GM10847 (cell line): ENCODE measurements around the gene PRKAG1.

Experiments
- POLR2A ChIP-seq: IDR thresholded peaks from 2 replicates; pipeline ENCODE4 v1.6.1; 2011; ENCODE audit not compliant: insufficient read length; ENCODE audit errors: extremely low read depth

Gene PRKAG1

DNA sequence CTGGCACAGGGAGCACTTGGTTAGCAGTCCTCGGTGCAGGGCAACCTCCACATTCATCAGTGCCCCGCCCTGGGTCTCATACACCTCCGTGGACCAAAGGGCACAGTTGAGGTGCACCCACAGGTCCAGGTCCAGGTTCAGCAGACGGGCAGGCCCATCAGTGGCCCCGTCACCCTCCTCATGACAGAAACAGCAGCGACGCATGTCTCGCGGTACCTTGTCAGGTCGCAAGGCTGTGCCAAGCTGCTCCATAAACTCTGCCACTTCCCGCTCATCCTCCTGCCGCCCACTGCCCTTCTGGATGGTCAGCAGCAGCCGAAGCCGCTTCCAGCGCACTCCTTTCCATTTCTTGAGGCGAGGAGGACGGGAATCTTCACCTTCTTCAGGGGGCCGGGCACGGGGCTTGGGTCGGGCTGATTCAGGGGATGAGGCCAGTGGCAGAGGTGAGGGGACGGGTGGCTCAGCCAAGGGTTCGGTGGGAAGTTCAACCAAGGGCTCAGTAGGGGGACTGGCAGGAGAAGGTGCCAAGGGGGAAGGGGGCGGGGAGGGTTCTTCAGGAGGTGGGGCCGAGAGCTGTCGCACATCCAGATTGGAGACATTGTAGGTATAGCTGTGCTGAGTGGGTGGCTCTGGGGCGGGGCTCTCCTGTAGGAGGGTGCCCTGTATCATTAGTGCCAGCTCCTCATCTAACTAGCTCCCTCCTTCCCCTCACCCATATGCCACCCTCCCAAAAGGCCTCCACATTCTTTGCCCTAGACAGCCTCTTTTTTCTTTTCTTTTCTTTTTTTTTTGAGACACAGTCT lies 8.3 kb upstream of the PRKAG1 start:
- TF ChIP-seq POLR2A: no peak

DNA sequence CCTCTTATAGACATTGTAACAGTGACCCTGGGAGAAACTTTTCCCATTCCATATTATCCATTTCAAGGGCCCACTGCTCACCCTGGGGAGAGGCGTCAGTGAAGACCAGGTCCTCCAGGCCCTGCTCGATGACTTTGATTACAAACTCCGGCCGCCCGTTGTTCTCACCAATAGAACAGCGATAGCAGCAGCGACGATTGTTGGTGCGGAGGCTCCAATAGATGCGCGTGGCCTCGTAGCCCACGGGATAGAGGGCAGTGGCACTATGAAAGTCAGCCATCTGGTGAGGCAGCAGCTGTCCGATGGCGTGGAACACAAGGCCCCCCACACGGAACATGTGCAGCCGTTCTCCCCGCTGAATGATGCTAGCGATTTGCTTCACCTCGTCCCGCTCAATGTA lies 7.5 kb upstream of the PRKAG1 start:
- TF ChIP-seq POLR2A: no peak

DNA sequence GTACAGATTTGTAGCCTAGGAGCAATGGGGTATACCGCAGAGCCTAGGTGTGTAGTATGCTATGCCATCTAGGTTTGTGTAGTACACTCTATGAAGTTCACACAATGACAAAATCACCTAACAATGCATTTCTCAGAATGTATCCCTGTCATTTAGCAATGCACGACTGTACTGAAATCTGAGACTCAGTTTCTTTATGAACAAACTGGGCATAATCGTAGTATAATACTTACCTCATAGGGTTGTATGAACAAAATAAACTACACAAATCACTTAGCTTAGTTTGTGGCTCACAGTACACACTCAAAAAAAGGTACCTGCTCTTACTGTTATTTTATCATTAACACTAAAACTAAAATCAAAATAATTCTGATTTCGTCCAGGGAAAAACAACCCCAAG lies 6.9 kb upstream of the PRKAG1 start:
- TF ChIP-seq POLR2A: no peak

DNA sequence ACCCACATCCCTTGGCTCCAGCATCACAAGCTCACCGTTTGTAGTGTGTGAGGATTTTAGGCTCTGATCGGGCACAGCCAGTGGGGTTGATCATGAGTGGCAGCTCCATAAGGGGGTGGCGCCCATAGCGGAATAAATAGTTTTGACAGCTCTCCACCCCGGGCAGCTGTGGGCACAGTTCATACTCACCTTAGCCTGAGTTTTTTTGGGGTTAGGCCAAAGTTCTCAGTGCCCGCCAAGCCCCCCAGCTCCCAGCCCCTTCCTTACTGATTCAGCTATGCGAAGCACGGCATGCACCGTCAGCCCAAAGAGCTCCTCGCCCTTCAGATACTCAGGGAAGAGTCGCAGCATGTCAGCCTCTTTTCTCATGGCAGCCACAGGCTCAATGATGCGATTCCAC lies 6.0 kb upstream of the PRKAG1 start:
- no peak for TF ChIP-seq POLR2A

DNA sequence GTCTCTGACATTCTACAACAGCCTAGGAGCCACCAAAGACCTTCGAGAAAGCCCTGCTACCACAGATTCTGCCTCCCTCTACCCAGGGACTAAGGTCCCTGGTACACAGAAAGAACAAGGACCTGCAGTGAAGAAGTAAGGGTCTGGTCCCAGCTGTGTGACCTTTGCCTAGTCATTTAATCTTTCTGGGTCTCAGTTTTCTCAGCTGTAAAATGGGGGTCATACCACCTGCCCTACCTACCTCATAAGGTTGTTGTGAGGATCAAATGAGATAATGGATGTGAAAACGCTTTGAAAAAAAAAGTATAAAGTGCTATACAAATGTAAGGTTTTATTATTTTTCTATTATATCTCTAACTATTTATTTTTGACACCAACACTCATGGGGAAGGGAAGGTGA lies 5.2 kb upstream of the PRKAG1 start:
- TF ChIP-seq POLR2A: no peak

DNA sequence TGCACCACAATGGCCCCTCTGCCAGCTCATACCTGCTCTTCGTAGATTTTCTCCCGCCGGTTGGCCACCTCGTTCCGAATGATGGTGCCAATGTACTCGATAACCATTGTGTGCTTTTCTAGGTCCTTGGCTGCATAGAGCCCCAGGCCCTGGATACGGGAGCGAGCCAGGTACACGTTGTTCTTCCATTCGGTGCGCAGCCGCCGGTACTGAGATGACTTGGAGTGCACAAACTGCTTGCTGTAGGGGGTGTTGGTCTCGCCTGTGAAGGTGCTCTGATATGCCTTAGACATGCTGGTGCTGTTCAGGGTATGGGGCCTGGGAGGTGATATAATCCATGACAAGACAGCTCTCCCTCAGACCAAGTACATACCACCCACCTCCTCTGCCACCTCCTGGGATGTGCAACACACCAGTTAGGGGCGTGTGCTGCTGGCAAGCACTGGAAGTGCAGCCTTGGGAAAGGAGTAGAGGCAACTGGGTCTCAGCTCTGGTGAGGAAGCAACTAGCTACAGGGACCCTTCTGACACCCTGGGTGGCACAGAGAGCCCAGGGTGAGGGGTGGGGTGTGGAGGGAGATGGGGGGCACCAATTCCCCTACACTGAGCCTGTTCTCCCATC lies 4.1 kb upstream of the PRKAG1 start:
- TF ChIP-seq POLR2A: no peak

DNA sequence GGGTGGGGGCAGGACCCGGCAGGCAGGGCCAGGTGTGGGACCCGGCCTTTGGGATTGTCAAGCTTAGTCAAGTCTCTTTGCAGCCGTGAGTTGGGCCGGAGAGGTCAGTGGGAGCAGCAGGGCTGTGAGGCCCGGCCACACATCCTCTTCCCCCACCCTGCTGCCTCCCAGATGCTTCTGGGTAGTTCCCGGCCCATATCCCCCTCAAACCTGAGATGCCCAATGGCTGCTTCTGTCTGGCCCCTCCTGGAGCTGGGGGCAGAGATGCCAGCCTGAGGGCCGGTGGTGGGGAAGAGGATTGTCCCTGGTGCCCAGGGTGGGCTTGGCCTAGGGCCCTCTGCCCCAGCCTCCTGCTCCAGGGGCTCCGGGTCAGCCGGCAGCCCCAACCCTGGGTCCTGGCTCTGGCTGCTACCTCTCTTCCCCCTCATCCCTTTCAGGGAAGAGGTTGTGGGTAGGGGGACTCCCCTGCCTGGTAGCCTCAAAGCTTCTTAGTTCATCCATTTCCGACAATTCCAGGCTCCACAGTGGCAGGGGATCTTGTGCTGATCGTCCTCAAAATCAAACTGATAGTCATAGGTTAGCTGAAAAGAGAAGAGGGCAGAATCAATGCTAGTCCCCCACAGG lies 2.8 kb upstream of the PRKAG1 start:
- TF ChIP-seq POLR2A: no peak

DNA sequence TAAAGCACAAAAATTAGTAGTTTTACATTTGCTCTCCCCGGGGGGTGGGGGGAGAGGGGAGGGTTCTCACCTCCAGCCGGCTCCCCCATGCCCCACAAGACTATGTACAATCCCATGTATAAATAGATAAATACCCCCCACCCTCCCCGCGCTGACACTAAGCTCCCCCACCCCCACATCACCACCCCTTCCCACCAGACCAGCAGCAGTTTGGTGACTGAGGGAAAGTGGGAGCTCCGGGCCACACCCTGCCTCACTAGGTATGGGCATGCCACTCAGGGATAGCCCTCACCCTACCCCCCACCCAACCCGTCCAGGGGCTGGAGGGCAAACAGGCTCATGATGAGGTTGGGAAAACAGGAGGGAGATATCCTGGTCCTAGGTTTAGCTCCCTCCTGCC lies 1.9 kb upstream of the PRKAG1 start:
- no peak for TF ChIP-seq POLR2A

DNA sequence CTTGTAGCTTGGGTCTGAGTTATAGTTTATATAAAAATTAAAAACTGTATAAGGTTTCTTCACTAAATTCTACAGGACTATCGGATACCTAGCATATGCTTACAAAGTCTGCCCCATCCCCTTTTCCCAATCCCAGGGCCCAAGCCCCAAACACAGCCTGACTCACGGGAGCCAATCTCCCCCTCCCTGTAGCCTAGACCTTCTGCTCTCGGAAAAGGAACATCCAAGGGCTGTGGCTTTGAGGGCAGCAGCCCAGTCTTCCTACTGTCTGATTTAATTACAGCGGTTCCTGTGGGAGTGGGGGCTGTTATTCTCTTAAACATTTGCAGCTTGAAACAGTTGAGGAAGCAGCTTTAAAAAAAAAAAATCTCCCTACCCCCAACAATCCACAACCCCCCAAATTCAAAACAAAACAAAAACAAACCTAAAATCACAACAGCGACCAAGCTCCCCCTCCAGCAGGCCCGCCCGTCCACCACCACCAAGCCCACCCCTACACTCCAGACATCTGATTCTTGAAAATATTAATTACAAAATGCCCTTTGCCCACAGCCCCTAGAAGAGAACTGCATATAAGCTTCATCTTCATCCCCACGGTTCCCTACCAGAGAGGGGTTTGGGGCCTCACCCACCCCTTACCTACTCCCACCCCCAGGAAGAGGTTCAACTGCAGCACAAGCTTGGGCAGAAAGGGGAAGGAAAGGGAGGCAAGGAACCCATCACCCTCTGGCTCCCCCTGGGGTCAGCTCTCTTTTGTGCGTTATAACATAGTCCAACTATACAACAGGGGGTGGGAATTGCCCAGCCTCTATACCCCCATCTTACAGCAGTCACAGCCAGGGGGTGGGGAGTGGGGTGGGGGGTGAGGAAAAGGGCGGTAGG lies 1.1 kb upstream of the PRKAG1 start:
- no peak for TF ChIP-seq POLR2A

DNA sequence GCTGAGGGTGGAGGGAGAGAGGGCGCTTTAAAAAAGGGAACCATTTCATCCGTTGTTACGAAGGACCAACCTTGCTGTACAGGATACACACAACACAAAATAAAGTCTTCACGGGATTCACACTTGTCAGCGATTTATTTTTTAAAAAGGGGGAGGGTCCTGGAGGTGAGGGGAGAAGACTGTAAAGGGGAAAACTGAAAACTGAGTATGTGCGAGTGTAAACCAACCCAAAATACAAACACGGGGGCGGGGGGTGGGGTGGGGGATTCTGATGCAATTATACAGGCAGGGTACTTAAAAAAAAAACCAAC lies 499 bp upstream of the PRKAG1 start:
- no peak for TF ChIP-seq POLR2A

DNA sequence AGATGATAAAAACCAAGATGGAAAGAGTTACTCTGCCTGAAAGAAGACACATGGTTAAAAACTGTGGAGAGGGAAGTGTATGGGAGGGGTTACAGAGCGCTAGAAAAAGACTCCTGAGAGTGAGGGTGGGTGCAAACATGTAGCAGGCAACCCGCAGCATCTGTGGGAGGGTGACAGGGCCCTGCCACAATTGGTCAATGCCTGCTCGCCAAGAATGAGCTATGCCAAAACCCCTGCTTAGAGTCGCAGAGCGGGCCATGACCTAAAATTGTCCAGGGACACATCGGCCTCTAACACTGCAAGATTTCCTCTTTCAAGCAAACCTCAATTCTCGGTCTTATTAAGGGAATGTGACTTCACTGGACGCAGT lies 700 bp downstream of the PRKAG1 start:
- TF ChIP-seq POLR2A: no peak

DNA sequence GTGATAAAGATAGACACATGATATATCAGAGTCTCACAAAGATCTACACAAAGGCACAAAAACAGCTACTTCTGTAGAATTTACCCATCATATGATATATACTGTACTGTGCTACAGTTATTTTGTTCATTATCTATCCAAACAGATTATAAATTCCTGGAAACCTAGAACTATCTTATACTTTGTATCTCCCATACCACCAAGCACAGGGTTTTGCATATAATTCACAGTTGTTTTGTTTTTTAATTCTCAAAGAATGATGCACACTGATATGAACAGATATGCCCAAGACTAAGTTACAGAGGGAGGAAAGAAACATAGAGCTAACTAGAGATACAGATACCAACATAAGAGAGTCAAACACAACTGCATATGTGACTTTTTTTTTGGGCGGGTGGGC lies 3.4 kb downstream of the PRKAG1 start:
- TF ChIP-seq POLR2A: no peak

DNA sequence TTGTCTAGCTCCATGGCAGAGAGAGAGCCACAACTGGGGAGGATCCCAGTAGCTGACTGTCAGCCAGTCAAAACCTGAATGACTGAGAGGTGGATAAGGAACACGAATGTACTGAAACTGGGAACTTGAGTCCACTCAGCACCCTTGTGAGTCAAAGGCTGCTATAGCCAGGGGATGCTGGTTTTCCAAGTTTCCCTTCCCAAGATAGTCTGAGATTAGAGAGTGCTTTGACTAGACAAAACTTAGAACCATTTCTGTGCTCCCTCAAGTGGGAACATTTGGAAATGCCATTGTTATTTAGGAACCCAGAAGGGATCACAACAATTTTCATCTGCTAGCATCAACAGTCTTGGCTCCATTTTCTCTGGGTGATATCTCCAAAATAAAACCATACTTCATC lies 4.0 kb downstream of the PRKAG1 start:
- TF ChIP-seq POLR2A: no peak

DNA sequence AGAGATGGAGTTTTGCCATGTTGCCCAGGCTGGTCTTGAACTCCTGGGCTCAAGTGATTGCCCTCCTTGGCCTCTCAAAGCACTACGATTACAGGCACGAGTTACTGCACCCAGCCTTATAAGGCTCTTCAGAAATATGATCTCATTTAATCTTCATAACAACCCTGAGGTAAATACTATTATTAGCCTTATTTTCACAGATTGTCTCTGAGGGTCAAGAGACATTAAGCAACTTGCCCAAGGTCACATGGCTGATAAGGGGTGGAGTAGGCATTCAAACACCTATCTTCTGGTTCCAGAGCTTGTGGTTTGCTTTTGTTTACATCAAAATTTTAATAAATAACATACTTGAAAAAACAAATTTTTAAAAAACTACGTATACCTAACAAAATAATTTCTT lies 5.1 kb downstream of the PRKAG1 start:
- no peak for TF ChIP-seq POLR2A

DNA sequence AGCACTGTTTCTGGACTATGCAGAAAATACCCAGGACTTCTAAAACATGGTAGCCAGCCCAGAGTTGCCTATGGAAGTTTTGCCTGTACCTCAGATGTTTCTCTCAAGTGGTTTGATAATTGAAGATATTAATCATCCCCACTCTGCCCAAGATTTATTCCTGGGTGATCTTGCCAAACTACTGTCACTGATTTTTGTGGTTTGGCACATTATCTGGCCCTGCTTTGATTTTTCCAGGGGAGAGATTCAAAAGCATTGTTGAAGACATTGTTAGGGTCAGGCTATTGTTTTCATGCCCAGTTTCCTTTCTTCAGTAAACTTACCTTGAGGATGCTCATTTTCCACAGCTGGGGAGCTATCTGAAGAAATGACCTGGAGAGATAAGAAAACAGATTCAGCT lies 5.8 kb downstream of the PRKAG1 start:
- TF ChIP-seq POLR2A: no peak
